Activated naive CD4-positive, alpha-beta T cell treated with Interleukin-2 at 50 U/mL for 16 hours (primary cell): ENCODE results near the gene FOXO3.
A peak's percentile ranks its signal among the peaks of the same experiment; 100 is the strongest.
"Not testable (repeated sequence)": the region's sequence is repeated elsewhere in the genome, so short reads cannot be mapped to it uniquely, and the experiment has no call there.

Experiments used
- DNase-seq: peaks from one replicate; pipeline ENCODE4 v3.0.0-alpha.2; 2020

FOXO3 gene

GRCh38 chr6:108556250-108556649, 4.5 kb upstream of the FOXO3 start:
- no peak for DNase-seq

- no peak for DNase-seq
These were observed 3.7 kb upstream of the FOXO3 start for GRCh38 chr6:108556866-108557493.

- peak; percentile 81 for DNase-seq
These were observed 3.0 kb upstream of the FOXO3 start for GRCh38 chr6:108557494-108558371.

- DNase-seq: peak; percentile 97
These were observed 2.2 kb upstream of the FOXO3 start for GRCh38 chr6:108558372-108559096.

GRCh38 chr6:108559097-108559883, 1.4 kb upstream of the FOXO3 start:
- DNase-seq: peak; percentile 88

GRCh38 chr6:108559884-108560462, 744 bp upstream of the FOXO3 start:
- DNase-seq: no peak

GRCh38 chr6:108561309-108561647, 561 bp downstream of the FOXO3 start:
- not testable (repeated sequence) for DNase-seq

- DNase-seq: no peak
These were observed 1.2 kb downstream of the FOXO3 start for GRCh38 chr6:108561742-108562502.

GRCh38 chr6:108562503-108562993, 1.8 kb downstream of the FOXO3 start:
- DNase-seq: no peak

- DNase-seq: no peak
These were observed 2.6 kb downstream of the FOXO3 start for GRCh38 chr6:108563292-108563691.

- no peak for DNase-seq
These were observed 3.5 kb downstream of the FOXO3 start for GRCh38 chr6:108564178-108564577.

GRCh38 chr6:108565091-108565766, 4.5 kb downstream of the FOXO3 start:
- DNase-seq: no peak

- no peak for DNase-seq
These were observed 5.2 kb downstream of the FOXO3 start for GRCh38 chr6:108565893-108566292.

GRCh38 chr6:108566406-108566805, 5.7 kb downstream of the FOXO3 start:
- DNase-seq: no peak

- DNase-seq: no peak
These were observed 7.4 kb downstream of the FOXO3 start for GRCh38 chr6:108568101-108568500.

GRCh38 chr6:108568551-108569305, 8.0 kb downstream of the FOXO3 start:
- DNase-seq: no peak

GRCh38 chr6:108570517-108570916, 9.8 kb downstream of the FOXO3 start:
- no peak for DNase-seq

- no peak for DNase-seq
These were observed 13.9 kb downstream of the FOXO3 start for GRCh38 chr6:108574457-108575141.

GRCh38 chr6:108575905-108576494, 15.3 kb downstream of the FOXO3 start:
- no peak for DNase-seq
